HCEC 1CT (cell line): ENCODE results near the gene C1orf87.
"Not testable (repeated sequence)": the region's sequence is repeated elsewhere in the genome, so short reads cannot be mapped to it uniquely, and the experiment has no call there.

Source experiments
- DNase-seq: peaks from one replicate; pipeline ENCODE4 v3.0.0-alpha.2; 2017

Gene C1orf87

GRCh38 chr1:59992040-59992820 lies 81.3 kb downstream of the C1orf87 start:
- no peak for DNase-seq

GRCh38 chr1:59990470-59990869 lies 83.1 kb downstream of the C1orf87 start:
- no peak for DNase-seq

GRCh38 chr1:59986516-59987310 lies 86.9 kb downstream of the C1orf87 start:
- no peak for DNase-seq

DNA sequence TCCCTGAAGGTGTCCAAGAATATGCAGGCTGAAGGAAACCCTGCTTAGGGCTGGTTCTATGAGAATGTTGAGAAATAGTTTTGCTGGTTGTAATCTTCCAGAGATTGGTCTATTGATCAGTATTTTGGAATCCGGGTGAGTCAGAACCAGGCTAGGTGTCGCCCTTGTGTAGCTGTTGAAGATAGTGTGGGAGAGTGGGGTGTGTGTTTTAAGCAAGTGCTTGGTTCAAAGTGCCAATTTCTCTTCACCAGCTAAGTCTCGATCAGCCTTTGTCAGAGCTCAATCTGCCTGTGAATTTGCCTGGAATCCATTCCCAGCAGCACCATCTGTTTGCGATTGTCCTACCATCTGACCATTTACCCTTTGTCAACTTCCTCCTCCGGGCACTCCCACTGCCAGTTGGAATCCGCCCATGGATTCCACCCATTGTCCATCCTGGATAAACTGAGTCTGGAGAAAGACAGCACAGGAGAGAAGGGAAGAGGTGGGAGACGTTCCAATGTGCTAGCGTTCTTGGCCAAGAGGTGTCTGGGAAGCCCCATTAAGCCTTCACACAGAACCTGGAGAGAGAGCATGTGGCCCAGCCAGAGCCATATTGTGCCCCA lies 87.6 kb downstream of the C1orf87 start:
- no peak for DNase-seq

GRCh38 chr1:59979666-59980065 lies 93.9 kb downstream of the C1orf87 start:
- DNase-seq: no peak

GRCh38 chr1:59978511-59978910 lies 95.1 kb downstream of the C1orf87 start:
- no peak for DNase-seq

- no peak for DNase-seq
Observed at GRCh38 chr1:59978026-59978425, 95.5 kb downstream of the C1orf87 start.

DNA sequence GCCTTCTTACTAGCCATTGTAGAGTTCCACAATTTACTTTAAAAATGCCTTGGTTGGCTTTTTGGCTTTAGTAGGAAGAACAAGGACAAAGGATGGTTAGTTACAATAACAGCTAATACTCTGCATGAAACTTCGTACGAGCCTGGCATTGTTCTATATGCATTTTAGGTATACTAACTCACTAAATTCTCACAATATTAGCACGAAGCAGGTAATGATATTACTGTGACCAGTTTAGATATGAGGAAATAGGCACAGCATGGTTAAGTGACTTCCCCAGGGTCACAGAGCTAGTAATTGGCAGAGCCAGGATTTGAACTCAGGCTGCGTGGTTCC lies 96.5 kb downstream of the C1orf87 start:
- no peak for DNase-seq

GRCh38 chr1:59976194-59977074 lies 97.1 kb downstream of the C1orf87 start:
- peak; percentile 30 for DNase-seq

GRCh38 chr1:59973719-59974118 lies 99.9 kb downstream of the C1orf87 start:
- DNase-seq: no peak

DNA sequence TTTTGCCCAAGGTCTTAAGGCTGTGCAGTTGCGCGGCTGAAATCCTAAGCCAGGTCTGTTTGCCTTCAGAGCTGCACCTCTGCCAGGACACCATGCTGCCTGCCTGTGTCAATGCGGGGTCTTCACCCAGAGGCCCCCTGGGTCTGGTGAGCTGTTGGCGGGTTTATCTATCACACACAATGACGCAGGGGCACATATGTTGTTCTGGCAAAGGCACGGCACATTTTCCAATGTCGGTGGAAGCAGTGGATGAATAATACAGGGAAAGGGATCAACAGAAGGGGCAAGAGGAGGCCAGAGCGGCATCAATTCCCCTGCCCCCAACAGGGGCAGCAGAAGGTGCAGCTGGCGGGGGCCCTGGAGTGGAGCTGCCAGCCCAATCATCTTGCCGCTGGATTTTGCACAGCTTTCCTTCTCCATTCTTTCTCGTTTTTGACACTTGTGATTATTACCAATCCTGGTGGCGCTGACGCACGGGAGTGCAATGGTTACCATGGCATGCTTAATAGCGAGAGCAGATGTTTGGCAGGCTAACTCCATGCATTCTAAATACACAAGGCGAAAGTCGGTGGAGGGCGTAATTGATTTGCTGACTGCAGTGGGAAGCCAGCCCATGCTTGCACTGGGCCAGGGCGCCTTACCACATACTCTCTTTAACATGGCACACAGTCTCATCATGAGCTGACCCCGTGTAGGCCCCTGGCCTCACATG lies 101.2 kb downstream of the C1orf87 start:
- DNase-seq: no peak

- peak; percentile 48 for DNase-seq
Observed at GRCh38 chr1:59971464-59971911, 102.1 kb downstream of the C1orf87 start.

DNA sequence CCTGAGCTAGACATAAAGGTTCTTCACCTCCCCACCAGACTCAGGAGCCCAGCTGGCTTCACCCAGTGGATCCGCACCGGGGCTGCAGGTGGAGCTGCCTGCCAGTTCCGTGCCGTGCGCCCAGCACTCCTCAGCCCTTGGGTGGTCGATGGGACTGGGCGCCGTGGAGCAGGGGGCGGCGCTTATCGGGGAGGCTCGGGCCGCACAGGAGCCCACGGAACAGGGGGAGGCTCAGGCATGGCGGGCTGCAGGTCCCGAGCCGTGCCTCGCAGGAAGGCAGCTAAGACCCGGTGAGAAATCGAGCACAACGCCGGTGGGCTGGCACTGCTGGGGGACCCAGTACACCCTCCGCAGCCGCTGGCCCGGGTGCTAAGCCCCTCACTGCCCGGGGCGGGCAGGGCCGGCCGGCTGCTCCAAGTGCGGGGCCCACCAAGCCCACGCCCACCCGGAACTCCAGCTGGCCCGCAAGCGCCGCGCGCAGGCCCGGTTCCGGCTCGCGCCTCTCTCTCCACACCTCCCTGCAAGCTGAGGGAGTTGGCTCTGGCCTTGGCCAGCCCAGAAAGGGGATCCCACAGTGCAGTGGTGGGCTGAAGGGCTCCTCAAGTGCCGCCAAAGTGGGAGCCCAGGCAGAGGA lies 103.9 kb downstream of the C1orf87 start:
- not testable (repeated sequence) for DNase-seq

- not testable (repeated sequence) for DNase-seq
Observed at GRCh38 chr1:59968746-59969145, 104.8 kb downstream of the C1orf87 start.

DNA sequence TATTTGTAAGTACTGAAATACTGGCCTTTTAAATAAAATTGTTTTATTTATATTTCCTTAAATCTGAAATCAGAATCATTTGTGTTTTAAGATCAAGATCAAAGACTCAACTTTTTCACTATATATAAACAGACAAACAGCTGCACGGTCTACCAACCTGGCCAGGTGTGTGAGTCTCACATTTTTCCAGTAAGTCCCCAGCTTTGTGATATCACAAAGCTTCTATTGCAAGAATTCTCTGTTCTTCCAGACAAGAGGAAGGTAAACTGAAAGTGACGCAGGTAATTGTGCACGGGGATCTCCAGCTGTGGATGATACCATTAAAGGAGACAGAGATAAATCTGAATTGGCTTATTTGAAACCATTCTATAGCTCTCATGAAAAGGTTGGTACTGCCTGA lies 105.8 kb downstream of the C1orf87 start:
- no peak for DNase-seq

GRCh38 chr1:59967141-59967697 lies 106.4 kb downstream of the C1orf87 start:
- no peak for DNase-seq

DNA sequence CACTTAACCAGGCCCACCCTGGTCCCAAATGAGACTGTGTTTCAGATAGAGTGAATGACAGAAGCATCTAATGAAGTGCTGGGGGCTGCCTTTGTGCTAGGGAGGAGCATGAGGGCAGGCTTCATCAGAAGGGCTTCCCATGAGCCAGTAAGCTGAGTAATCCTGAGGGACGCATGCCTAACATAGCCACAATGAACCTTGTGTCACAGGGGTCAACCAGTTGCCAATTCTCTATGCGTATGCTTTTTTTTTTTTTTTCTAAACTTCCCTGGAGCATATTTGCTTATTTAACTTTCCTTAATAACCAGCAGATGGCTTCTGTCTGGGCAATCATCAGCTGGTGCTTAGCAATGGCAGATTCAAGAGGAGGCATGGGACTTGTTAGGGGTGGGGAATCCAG lies 121.5 kb downstream of the C1orf87 start:
- peak; percentile 22 for DNase-seq

DNA sequence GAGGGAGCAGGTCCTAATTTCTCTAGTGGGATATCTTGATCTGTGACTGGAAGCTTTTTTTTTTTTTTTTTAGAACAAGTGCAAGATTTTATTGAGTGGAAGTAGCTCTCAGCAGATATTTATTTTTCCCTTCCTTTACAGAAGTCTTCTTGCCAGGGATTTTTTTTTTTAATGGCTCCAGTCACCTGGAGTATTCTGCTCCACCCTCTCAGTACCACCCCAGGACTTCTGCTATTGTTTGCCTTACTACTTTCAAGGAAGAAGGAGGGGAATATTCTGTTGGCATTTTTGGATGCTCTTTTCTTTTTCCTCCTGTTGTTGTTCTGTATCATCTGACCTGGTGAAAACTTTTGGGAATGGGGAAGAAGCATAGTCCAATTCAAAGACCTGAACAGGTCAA lies 123.9 kb downstream of the C1orf87 start:
- no peak for DNase-seq

DNA sequence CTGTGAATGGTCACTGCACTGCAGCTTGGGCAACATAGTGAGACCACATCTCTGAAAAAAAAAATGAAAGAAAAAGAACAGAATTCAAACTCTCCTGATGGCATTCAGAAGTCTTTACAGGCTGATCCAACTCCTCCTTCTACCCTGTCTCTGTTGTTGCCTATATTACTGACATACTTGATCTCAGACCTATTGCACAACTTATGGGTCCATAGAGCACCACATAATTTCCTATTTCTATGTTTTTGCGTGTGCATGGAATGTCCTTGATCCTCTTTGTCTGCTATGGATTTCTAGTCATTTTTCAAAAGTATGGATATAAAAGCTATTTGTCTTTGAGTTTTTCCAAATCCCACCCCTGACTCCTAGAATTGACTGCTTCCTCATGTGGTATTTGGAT lies 124.6 kb downstream of the C1orf87 start:
- DNase-seq: no peak

- DNase-seq: peak; percentile 62
Observed at GRCh38 chr1:59947047-59947938, 126.3 kb downstream of the C1orf87 start.
